Measurements from ENCODE around the gene TSTD2.

TSTD2 gene

DNA sequence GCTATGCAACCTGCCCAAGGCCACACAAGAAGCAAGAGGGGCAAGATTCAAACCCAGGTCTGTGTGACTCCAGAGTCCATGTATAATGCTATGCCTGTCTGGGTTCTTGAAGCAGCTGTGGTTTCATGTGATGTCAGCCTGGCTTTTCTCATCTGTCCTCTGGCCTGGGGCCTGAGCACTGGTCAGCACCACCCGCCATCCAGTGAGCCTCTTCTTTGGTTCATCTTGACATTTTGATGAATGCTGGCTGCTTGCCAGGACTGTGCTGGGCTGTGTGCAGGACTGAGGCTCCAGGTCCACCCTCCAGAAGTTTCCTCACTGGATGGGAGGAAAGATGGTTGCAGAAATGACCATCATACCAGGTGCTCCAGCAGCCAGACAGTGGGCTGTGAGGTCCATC lies 61.5 kb downstream of the TSTD2 start:
- TF ChIP-seq, protein P1, sequence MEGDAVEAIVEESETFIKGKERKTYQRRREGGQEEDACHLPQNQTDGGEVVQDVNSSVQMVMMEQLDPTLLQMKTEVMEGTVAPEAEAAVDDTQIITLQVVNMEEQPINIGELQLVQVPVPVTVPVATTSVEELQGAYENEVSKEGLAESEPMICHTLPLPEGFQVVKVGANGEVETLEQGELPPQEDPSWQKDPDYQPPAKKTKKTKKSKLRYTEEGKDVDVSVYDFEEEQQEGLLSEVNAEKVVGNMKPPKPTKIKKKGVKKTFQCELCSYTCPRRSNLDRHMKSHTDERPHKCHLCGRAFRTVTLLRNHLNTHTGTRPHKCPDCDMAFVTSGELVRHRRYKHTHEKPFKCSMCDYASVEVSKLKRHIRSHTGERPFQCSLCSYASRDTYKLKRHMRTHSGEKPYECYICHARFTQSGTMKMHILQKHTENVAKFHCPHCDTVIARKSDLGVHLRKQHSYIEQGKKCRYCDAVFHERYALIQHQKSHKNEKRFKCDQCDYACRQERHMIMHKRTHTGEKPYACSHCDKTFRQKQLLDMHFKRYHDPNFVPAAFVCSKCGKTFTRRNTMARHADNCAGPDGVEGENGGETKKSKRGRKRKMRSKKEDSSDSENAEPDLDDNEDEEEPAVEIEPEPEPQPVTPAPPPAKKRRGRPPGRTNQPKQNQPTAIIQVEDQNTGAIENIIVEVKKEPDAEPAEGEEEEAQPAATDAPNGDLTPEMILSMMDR (IDR thresholded peaks at IDR 0.05; ENCODE audit: low read depth, low read length, missing control alignments) = no peak
- no peak for DNase-seq (ENCODE audit: low read depth)
- H3K4me3 ChIP-seq (ENCODE audit: low read depth, low read length) = no peak overlapping the region

GRCh38 chr9:97570899-97571298 lies 62.3 kb downstream of the TSTD2 start:
- no peak overlapping the region for H3K4me3 ChIP-seq (ENCODE audit: low read depth, low read length)
- no peak for DNase-seq (ENCODE audit: low read depth)
- TF ChIP-seq, protein P1 (IDR thresholded peaks at IDR 0.05; ENCODE audit: low read depth, low read length, missing control alignments) = no peak

DNA sequence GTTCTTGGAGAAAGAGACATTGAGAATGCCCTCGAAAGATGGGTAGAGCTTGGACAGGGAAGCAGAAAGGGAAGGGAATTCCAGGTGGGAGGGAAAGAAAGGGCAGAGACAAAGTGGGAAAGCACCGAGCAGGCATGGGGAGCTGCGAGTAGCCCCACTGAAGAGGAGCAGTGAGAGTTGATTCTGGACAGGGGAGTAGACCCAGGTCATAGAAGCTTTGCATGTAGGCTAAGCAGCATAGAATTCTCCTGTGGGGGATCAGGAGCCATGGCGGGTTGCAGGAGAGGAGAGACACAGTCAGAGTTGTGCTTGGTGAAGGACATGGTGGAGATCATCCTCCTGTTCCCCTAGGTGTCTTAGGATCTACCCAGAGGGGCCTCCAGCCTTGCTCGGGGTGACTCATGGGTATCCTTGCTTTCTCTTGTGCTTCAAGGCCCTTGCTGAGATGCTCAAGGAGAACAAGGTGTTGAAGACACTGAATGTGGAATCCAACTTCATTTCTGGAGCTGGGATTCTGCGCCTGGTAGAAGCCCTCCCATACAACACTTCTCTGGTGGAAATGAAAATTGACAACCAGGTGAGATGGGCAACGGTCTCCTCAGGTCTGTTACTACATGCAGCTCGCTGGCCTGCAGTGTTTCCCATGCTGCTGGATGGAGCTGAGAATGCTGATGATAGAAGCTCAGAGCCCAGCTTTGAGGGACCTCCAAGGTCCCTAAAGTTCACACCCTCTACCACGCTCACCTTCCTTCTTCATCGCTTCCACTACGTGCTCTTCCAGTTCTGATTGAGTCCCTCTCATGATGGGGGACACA lies 64.5 kb downstream of the TSTD2 start:
- no peak for DNase-seq (ENCODE audit: low read depth)
- TF ChIP-seq, protein P1 (IDR thresholded peaks at IDR 0.05; ENCODE audit: low read depth, low read length, missing control alignments) = no peak
- no peak overlapping the region for H3K4me3 ChIP-seq (ENCODE audit: low read depth, low read length)

DNA sequence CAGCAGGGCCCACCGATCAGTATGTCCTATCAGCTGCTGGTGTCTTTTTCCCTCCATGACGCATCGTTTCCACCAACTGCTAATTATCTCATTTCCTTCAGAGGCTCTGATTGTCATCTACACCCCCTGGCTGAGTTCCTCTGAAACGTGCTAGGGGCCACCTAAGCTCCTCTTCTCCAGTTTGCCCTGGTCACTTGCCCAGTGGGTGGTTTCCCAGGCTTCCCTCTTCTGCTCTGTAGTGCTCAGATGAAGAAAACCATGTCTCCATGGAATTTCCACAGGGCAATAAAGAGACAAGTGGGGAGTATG lies 65.3 kb downstream of the TSTD2 start:
- H3K4me3 ChIP-seq (ENCODE audit: low read depth, low read length) = no peak overlapping the region
- DNase-seq (ENCODE audit: low read depth) = no peak
- TF ChIP-seq, protein P1 (IDR thresholded peaks at IDR 0.05; ENCODE audit: low read depth, low read length, missing control alignments) = no peak

DNA sequence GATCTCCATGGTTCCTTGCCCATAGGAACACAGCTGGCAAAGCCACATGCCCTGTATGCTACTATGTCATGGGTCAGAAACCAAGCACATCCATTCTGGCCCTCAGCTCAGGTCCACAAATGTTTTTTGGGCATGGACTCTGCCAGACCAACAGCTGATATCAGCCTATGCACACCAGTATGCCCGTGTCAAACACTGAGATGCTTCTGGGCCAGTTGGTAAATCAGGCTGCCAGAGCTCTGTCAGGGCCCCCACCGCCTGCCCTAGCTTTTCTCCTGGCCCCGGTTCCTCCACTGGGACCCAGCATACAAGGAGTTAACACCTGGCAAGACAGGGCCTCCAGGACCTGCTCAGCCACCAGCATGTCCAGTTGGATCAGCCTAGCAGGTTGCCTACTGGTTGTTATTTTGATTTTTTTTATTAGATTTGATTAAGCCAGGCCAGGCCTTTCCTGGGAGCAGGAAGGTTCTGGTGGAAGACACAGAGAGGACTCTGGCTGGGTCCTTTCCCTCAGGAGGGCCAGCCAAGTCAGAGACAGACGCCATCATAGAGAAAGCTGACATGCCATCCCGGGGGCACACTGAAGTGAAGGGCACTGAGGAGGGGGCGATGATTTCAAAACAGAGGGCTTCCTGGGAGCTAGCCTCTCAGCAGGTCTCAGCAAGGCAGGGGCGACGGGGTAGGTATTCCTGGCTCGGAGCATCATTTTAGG lies 65.8 kb downstream of the TSTD2 start:
- TF ChIP-seq, protein P1 (IDR thresholded peaks at IDR 0.05; ENCODE audit: low read depth, low read length, missing control alignments) = no peak

GRCh38 chr9:97565262-97565661 lies 67.9 kb downstream of the TSTD2 start:
- no peak overlapping the region for H3K4me3 ChIP-seq (ENCODE audit: low read depth, low read length)
- no peak for DNase-seq (ENCODE audit: low read depth)
- TF ChIP-seq, protein P1 (IDR thresholded peaks at IDR 0.05; ENCODE audit: low read depth, low read length, missing control alignments) = no peak

More for the DNA sequence above, 65.8 kb downstream of the TSTD2 start:
- DNase-seq (ENCODE audit: low read depth) = no peak
- no peak overlapping the region for H3K4me3 ChIP-seq (ENCODE audit: low read depth, low read length)
